WTC11 (cell line): ENCODE results near the gene RIBC2.

ENCODE experiments used
- ATF1 ChIP-seq: sonication (generic); formaldehyde crosslinking; IDR thresholded peaks from 2 replicates; pipeline ENCODE4 v1.8.1; 2023; ENCODE audit warnings: mild to moderate bottlenecking, moderate library complexity, missing genetic modification reagents
- CTCF ChIP-seq: fragments of 200-600 bp; IDR thresholded peaks from 2 replicates; pipeline ENCODE4 v1.8.0; 2022; ENCODE audit warnings: antibody characterized with exemption
- ELF4 ChIP-seq: sonication (generic); formaldehyde crosslinking; IDR thresholded peaks from 2 replicates; pipeline ENCODE4 v1.8.1; 2022; ENCODE audit warnings: low read depth, mild to moderate bottlenecking, moderate library complexity, missing genetic modification reagents
- ETV6 ChIP-seq: sonication (generic); formaldehyde crosslinking; IDR thresholded peaks from 2 replicates; pipeline ENCODE4 v1.8.1; 2022; ENCODE audit warnings: mild to moderate bottlenecking, missing genetic modification reagents
- FOXK1 ChIP-seq: sonication (generic); formaldehyde crosslinking; IDR thresholded peaks from 2 replicates; pipeline ENCODE4 v1.8.0; 2022; ENCODE audit warnings: mild to moderate bottlenecking, moderate library complexity, missing genetic modification reagents
- HMGA2 ChIP-seq: fragments of 250-450 bp; sonication (Bioruptor Pico); IDR thresholded peaks from 2 replicates; pipeline ENCODE4 v1.4.0; 2021; ENCODE audit warnings: mild to moderate bottlenecking, moderate library complexity
- KAT7 ChIP-seq: sonication (generic); formaldehyde crosslinking; IDR thresholded peaks from 2 replicates; pipeline ENCODE4 v1.8.1; 2023; ENCODE audit warnings: missing genetic modification reagents, mild to moderate bottlenecking, borderline replicate concordance
- PRDM15 ChIP-seq: sonication (generic); formaldehyde crosslinking; IDR thresholded peaks from 2 replicates; pipeline ENCODE4 v1.8.0; 2022; ENCODE audit warnings: missing genetic modification reagents
- SMAD3 ChIP-seq: sonication (generic); formaldehyde crosslinking; IDR thresholded peaks from 2 replicates; pipeline ENCODE4 v1.8.0; 2022; ENCODE audit warnings: missing genetic modification reagents, mild to moderate bottlenecking, borderline replicate concordance
- TF ChIP-seq, protein P1 (sequence below): sonication (generic); formaldehyde crosslinking; IDR thresholded peaks from 2 replicates; pipeline ENCODE4 v1.8.0; 2022; ENCODE audit warnings: mild to moderate bottlenecking, missing genetic modification reagents

GRCh38 chr22:45397806-45398205 lies 15.7 kb upstream of the RIBC2 start:
- TF ChIP-seq CTCF (no peak), PRDM15 (no peak), KAT7 (no peak), SMAD3 (CRISPR knock-in tag) (no peak), HMGA2 (CRISPR knock-in tag) (no peak), ETV6 (CRISPR knock-in tag) (no peak), FOXK1 (CRISPR knock-in tag) (no peak), ATF1 (CRISPR knock-in tag) (no peak), ELF4 (CRISPR knock-in tag) (no peak)
- TF ChIP-seq, protein P1, sequence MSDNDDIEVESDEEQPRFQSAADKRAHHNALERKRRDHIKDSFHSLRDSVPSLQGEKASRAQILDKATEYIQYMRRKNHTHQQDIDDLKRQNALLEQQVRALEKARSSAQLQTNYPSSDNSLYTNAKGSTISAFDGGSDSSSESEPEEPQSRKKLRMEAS (CRISPR knock-in tag), result no peak
